Measurements from ENCODE around the gene DRAM1. TPM values are rescaled to one million over a fixed set of nuclear protein-coding genes. Genes with fewer than 3 reads are reported as not detected.

Gene DRAM1
- total and polyA plus RNA-seq, 2 of the 4 experiments (the other 2 are of a cell fraction): 20.0 to 27.2 TPM

DNA sequence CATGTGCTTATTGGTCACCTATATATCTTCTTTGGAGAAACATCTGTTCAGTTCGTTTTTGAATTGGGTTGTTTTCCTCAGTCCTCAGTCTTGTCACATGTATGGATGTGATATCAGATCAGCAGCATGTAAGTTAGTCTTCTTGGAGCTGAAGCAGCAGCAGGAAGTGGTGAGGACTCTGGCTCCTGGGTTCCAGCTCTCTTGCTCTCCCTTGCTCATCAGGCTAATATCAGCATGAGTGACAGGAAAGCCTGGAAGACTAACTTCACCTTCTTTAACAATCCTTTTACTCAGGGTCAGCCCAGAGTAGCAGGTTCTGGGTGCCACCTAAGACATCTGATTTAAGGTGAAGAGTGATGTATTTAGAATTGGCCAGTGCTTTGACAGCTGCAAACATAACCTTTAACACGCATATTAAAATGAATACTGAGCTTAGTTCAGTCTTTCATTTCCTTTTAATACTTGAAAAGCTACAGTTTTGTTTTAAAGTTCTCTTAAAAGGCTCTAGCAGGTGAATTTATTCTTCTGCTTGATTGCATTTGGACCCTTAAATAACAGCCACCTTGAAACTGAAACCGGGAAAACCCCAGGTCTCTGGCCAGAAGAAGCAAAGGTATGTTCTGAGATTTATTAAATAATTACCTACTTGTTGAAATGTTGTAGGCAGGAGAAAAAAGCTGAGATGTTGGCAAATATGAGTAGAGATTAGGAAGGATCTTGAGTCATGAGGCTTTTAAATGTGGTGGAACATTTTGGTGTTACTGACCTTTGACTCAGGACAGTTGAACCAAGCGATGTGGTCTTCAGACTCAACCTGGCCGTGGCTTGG lies 54.3 kb downstream of the DRAM1 start:
- Histone ChIP-seq H3K79me1 (ENCODE audit: low read depth in 1 of 2, low read length in 2 of 2) (no peaks in the 10 kb centered on the region), H3K18ac (ENCODE audit: low read depth, low read length) (no peak overlapping the region), H2AFZ (replicated peaks; ENCODE audit: low read length, poor library complexity) (no peak overlapping the region), H3K9ac (ENCODE audit: low read depth, low read length) (no peak overlapping the region), H3K56ac (ENCODE audit: extremely low read depth, insufficient read depth, low read length) (no peak overlapping the region), H3K4ac (ENCODE audit: low read depth, low read length) (no peak overlapping the region), H2BK120ac (ENCODE audit: low read depth, low read length) (no peak overlapping the region), H3K27me3 (ENCODE audit: control insufficient read depth, insufficient read depth, low read length) (no peaks in the 10 kb centered on the region), H4K20me1 (ENCODE audit: insufficient read depth, low read length) (no peaks in the 10 kb centered on the region), H3K14ac (replicated peaks; ENCODE audit: low read depth, low read length) (no peak overlapping the region), H3K9me1 (ENCODE audit: insufficient read depth, low read length) (peaks cover 9% of the 10 kb centered on the region), H4K91ac (ENCODE audit: insufficient read depth, low read depth, low read length) (no peak overlapping the region; the same call in 1 of the 2 replicates), H3K36me3 (ENCODE audit: control insufficient read depth, insufficient read depth, low read length) (no peaks in the 10 kb centered on the region), H2AK9ac (replicated peaks; ENCODE audit: low read depth, low read length, poor library complexity) (no peak overlapping the region), H3K4me3 (ENCODE audit: insufficient read depth, low read depth, low read length) (no peak overlapping the region), H2BK15ac (ENCODE audit: low read depth, low read length) (no peak overlapping the region), H3K4me2 (ENCODE audit: low read depth, low read length) (no peak overlapping the region), H3K4me1 (ENCODE audit: control insufficient read depth, insufficient read depth, low read length) (peaks cover 10% of the 10 kb centered on the region), H2BK20ac (ENCODE audit: low read depth, low read length) (no peak overlapping the region), H3K23ac (ENCODE audit: low read depth, low read length) (no peak overlapping the region), H3K9me3 (ENCODE audit: control insufficient read depth, insufficient read depth, low read length) (no peaks in the 10 kb centered on the region), H2BK5ac (ENCODE audit: low read depth, low read length, poor library complexity, severe bottlenecking) (no peak overlapping the region), H2AK5ac (ENCODE audit: low read depth, low read length) (no peak overlapping the region), H3K27ac (ENCODE audit: insufficient read depth, low read length) (no peak overlapping the region), H4K5ac (ENCODE audit: low read depth, low read length) (no peak overlapping the region), H4K8ac (ENCODE audit: low read depth in 2 of 2, low read length in 2 of 2) (no peak overlapping the region)
- DNase-seq (no peak), ATAC-seq (ENCODE audit: low read depth) (no peak)
- TF ChIP-seq MAZ (IDR thresholded peaks at IDR 0.05; ENCODE audit: borderline replicate concordance, low read depth, low read length) (no peak), USF2 (IDR thresholded peaks at IDR 0.05; ENCODE audit: low read depth, low read length) (no peak), NFE2L2 (IDR thresholded peaks at IDR 0.05; ENCODE audit: low read depth, low read length) (no peak), SMC3 (IDR thresholded peaks at IDR 0.05; ENCODE audit: low read depth, low read length) (no peak), MXI1 (IDR thresholded peaks at IDR 0.05; ENCODE audit: borderline replicate concordance, low read depth, low read length) (no peak), CHD1 (IDR thresholded peaks at IDR 0.05; ENCODE audit: low read depth, low read length) (no peak), CTCF (conservative IDR thresholded peaks at IDR 0.05; ENCODE audit: low read depth, low read length) (no peak)
- WGBS, 2 experiments (ENCODE audit: extremely low coverage in 2 of 2, insufficient read length in 1 of 2): no CpG with 5 or more reads among the region's 5 CpGs
- dilution Hi-C loops (cut with HindIII; ENCODE audit: low sequenced_read_pairs, unreplicated experiment): no loop called here
- BruUV-seq (replicated peaks): no TSS peak
- in situ Hi-C loops (cut with MboI; ENCODE audit: low sequenced_read_pairs): loop anchor here (25.0 kb wide), 1 partner anchor 556 kb away; the partner anchor contains the start of gene IGF1
- CTCF ChIA-PET: interaction anchor here (0.6 to 1.0 kb wide), 2 partner anchors 11 to 658 kb away, joined by 3 read pairs; no protein-coding TSS in a partner anchor
- POLR2A ChIA-PET (ENCODE audit: unreplicated experiment): no interaction called here
- intact Hi-C loops (cut with micrococcal nuclease): no loop called here

Measured in IMR-90 (cell line).